Stimulated activated CD8-positive, alpha-beta memory T cell treated with anti-CD3 and anti-CD28 coated beads, Interleukin-4, amount 100 ng/mL, for 48 hours (primary cell): ENCODE results near the gene FBXO31.

Experiments
- DNase-seq: peaks from one replicate; pipeline ENCODE4 v3.0.0-alpha.2; 2020

Gene FBXO31

DNA sequence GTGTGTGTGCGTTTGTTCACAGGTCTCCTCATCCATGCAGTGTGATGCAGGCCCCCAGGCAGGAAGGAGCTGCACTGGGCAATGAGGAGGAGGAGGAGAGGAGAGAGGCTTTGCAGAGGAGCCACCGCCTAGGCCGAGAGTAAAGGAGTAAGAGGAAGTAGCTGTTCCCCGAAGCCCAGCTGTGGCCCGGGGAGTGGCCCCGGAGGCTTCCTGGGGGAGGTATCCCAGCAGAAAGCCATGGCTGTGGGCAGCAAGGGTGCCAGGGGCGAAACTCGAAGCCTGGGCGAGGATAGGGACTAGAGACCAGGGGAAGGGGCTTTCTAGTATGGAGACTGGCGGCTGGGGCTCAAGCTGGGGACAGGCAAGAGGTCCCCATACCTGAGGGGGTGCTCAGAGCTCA lies 78.6 kb downstream of the FBXO31 start:
- DNase-seq: no peak

DNA sequence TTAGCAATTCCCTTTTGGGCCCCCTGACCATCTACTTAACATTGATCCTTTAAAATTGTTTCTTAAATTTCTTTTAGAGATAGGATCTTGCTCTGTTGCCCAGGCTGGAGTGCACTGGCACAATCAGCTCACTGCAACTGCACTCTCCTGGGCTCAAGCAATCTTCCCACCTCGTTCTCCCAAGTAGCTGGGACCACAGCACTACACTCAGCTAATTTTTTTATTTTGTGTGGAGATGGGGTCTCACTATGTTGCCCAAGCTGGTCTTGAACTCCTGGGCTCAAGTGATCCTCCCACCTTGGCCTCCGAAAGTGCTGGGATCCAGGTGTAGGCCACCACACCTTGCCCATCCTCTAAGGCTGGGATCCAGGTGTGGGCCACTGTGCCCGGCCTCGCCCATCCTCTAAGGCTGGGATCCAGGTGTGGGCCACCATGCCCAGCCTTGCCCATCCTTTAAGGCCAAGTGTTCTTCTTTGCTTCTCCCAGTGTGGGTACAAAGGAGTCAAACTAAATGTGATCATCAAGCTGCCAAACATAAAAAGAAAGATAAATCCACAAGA lies 79.5 kb downstream of the FBXO31 start:
- no peak for DNase-seq

DNA sequence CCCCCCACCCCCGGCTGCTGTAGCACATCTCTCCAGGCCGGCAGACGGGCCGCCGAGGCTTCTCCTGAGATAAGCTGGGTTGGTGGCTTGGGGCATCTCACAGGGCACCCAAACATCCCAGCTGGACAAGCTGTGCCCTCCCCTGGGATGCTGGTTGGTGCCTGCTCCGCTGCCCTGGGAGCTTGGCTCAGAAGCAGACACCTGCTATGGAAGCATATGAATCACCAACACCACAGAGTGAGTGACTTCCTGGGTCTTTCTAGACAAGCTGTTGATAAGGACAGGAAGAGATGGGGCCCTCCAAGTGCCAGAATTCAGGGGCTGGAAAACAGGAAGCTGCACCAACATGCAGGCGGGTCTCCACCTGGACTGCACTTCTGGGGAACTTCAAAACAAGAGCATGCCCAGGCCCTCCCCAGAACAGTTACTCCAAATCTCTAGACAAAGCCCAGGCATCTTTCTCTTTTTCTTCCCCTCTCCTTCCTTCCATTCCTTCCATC lies 80.1 kb downstream of the FBXO31 start:
- no peak for DNase-seq

DNA sequence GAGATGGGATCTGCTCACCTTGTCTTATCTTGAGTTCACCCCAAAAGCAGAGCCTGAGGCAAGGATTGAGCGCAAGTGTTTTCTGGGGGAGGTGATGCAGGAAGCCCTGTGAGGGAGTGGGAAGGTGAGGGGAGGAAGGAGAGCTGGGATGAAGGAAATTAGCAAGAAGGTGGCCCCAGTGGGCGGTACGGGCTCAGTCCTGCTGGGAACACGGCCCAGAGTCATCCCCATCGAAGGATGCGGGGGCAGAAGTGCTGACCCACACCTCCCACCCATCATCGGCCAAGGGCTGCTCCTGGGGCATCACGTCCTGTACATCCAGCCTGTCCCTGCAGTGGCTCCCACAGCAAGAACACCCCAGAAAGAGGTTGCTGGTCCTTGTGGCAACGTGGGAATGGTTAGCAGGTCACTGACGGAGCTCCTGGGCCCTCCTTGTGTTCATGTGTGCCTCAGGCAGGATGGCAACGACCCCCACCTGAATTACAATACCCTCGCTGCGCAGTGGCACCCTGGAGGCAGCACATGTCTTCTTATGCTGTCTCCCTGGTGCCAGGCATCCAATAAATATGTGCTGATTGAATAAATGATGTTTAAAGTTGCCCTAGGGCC lies 84.6 kb downstream of the FBXO31 start:
- DNase-seq: no peak

- peak; percentile 66 for DNase-seq
Measured at GRCh38 chr16:87297918-87298631, 85.5 kb downstream of the FBXO31 start.

DNA sequence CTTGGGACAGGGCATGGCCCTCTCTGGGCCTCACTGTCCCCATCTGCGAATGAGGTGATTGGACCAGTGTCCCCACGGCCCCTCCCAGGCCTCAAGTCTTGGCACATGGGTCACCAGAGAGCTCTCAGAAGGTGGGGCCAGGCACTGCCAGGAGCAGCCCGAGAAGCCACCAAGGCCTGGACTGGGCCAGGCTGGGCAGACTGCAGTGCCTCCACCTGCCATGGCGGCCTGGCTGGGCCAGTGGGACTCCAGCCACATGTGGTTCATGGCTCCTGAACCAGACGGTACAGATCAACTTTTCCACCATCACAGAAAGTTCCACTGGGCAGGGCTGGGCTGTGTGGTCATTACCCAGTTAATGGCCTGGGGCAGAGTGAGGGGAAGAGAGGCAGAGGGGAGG lies 86.2 kb downstream of the FBXO31 start:
- DNase-seq: no peak

GRCh38 chr16:87295661-87296531 lies 87.7 kb downstream of the FBXO31 start:
- no peak for DNase-seq

DNA sequence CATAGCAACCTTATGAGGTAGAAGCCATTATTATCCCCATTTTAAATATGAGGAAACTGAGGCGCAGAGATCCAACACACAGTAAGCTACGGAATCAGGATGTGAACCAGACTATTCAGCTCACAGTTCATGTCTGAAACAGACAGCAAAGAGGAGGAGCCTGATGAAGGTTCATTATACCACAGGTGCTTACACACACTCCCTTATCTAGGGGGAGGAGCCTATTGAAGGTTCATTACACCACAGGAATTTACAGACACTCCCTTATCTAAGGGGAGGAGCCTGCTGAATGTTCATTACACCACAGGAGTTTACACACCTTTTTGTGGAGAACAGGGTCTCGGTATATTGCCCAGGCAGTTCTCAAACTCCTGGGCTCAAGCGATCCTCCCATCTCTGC lies 88.3 kb downstream of the FBXO31 start:
- no peak for DNase-seq

GRCh38 chr16:87293990-87294389 lies 89.6 kb downstream of the FBXO31 start:
- DNase-seq: no peak

- no peak for DNase-seq
Measured at GRCh38 chr16:87291944-87292343, 91.6 kb downstream of the FBXO31 start.

GRCh38 chr16:87288753-87289362 lies 94.7 kb downstream of the FBXO31 start:
- no peak for DNase-seq

DNA sequence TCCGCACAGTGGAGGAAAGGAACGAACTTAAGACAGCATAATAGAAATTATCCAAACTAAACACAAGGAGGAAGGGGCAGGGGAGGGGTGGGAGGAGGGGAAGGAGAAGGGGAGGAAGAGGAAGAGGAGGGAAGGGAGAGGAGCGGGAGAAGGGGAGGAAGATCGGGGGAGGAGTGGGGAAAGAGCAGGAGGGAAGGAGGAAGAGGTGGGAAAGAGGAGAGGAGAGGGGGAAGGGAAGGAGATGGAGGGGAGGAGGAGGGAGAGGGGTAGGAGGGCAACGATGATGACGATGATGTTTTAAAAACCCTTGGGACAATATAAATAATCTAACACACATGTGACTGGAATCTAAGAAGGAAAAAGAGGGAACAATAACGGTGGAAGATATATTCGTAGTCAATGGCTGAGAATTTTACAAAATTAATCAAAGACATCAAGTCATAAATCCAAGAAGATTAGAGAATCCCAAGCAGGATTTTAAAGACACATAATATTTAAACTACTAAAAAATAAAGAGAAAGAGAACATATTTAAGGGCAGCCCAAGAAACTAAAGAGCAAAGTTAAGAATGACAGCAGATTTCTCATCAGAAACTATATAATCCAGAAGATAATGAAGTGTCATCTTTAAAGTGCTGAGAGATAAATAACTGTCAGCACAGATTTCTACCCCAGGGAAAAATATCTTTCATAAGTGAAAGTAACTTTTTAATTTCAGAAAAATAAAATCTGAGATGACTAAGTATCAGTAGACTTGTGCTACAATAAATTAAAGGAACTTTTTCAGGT lies 96.5 kb downstream of the FBXO31 start:
- DNase-seq: no peak

- DNase-seq: no peak
Measured at GRCh38 chr16:87284183-87284582, 99.4 kb downstream of the FBXO31 start.

GRCh38 chr16:87279094-87279658 lies 104.4 kb downstream of the FBXO31 start:
- no peak for DNase-seq

DNA sequence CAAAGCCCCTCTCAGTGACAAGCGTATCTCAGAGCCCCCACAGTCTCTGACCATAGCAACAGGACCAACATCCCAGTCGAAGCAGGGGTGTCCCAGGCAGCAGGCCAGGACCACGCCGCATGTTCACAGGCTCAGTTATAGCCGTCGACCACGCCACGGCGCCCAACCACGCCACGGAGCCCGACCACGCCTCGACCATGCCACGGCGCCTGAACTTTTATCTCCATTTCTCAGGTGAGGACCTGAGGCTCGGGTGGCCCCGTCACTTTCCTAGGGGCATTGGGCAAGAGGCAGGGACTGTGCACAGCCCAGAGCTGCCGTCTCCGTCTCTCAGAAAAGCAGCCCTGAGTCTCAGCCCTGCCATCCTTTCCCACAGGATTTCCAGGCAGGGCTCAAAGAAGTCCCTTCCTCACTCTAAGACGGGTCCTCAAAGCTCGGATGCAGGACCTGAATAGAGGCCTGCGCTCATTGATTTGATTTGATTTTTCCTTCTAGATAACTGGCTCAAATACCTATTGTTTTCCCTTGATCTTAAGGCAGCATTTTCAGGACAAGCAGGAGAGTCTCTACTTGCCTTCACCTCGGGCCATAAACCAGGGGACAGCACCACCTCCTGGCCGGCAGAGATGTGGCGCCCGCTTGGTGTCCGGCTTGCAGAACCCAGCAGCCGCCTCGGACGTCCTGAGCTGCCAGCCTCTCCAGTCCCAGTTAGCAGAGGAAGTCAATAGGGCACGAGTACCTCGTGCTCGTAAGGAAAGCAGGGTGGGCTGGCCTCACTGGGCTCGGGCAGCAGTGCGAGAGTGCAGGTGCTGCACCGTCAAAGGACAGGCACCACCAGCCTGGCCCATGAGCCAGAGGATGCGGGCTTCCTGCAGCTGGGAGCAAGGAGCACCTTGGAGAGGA lies 105.1 kb downstream of the FBXO31 start:
- DNase-seq: peak; percentile 76
